ENCODE results near the gene PNPLA3.

The PNPLA3 gene

GRCh38 chr22:43923631-43924464, at the start of gene PNPLA3:
PNPLA3 (plus strand) TSS chr22:43923805; CDS start chr22:43923912, 107 bp downstream.
- peak; percentile 59 to 67 for DNase-seq (ENCODE audit: low read depth in 2 of 2)

- no peak for DNase-seq (ENCODE audit: low read depth in 2 of 2)
Observed at GRCh38 chr22:43876866-43877509, 46.6 kb upstream of the PNPLA3 start.

GRCh38 chr22:43878079-43878795, 45.4 kb upstream of the PNPLA3 start:
- no peak for DNase-seq (ENCODE audit: low read depth in 2 of 2)

- no peak for DNase-seq (ENCODE audit: low read depth in 2 of 2)
Observed at GRCh38 chr22:43878831-43879550, 44.6 kb upstream of the PNPLA3 start.

GRCh38 chr22:43879901-43880540, 43.6 kb upstream of the PNPLA3 start:
- no peak for DNase-seq (ENCODE audit: low read depth in 2 of 2)

GRCh38 chr22:43880541-43880991, 43.0 kb upstream of the PNPLA3 start:
- no peak for DNase-seq (ENCODE audit: low read depth in 2 of 2)

- no peak for DNase-seq (ENCODE audit: low read depth in 2 of 2)
Observed at GRCh38 chr22:43881091-43882061, 42.2 kb upstream of the PNPLA3 start.

GRCh38 chr22:43882122-43882767, 41.4 kb upstream of the PNPLA3 start:
- no peak for DNase-seq (ENCODE audit: low read depth in 2 of 2)

- peak; percentile 15 to 19 for DNase-seq (ENCODE audit: low read depth in 2 of 2)
Observed at GRCh38 chr22:43883012-43883661, 40.5 kb upstream of the PNPLA3 start.

- DNase-seq (ENCODE audit: low read depth in 2 of 2), result no peak
Observed at GRCh38 chr22:43883719-43884415, 39.7 kb upstream of the PNPLA3 start.

- DNase-seq (ENCODE audit: low read depth in 2 of 2), result peak; percentile 21 to 31
Observed at GRCh38 chr22:43884600-43885318, 38.8 kb upstream of the PNPLA3 start.

- DNase-seq (ENCODE audit: low read depth in 2 of 2), result no peak
Observed at GRCh38 chr22:43885319-43885671, 38.3 kb upstream of the PNPLA3 start.

- DNase-seq (ENCODE audit: low read depth in 2 of 2), result no peak
Observed at GRCh38 chr22:43885786-43886185, 37.8 kb upstream of the PNPLA3 start.

GRCh38 chr22:43886231-43886630, 37.4 kb upstream of the PNPLA3 start:
- no peak for DNase-seq (ENCODE audit: low read depth in 2 of 2)

GRCh38 chr22:43887391-43887790, 36.2 kb upstream of the PNPLA3 start:
- DNase-seq (ENCODE audit: low read depth in 2 of 2), result no peak

GRCh38 chr22:43888740-43889139, 34.9 kb upstream of the PNPLA3 start:
- no peak for DNase-seq (ENCODE audit: low read depth in 2 of 2)

- DNase-seq (ENCODE audit: low read depth in 2 of 2), result no peak
Observed at GRCh38 chr22:43889201-43889859, 34.3 kb upstream of the PNPLA3 start.

Data from stimulated activated CD8-positive, alpha-beta memory T cell treated with anti-CD3 and anti-CD28 coated beads, Interleukin-15, amount 100 ng/mL, for 48 hours (primary cell).